ENCODE results near the gene CYB561D1. TPM values are rescaled to one million over a fixed set of nuclear protein-coding genes. Genes with fewer than 3 reads are reported as not detected.

CYB561D1 gene
- total and polyA plus RNA-seq, 2 donors (not counting 1 experiment from before 2014, with no cell fraction given), result 5.1 to 6.6 TPM

GRCh38 chr1:109513110-109513710 lies 19.3 kb downstream of the CYB561D1 start:
- Histone ChIP-seq H3K9ac (ENCODE audit: insufficient read depth, low read length) (no peak overlapping the region), H3K4me1 (ENCODE audit: control insufficient read depth, extremely low read depth, insufficient read depth, low read length) (peaks cover 7% of the 10 kb centered on the region), H4K20me1 (ENCODE audit: control insufficient read depth, extremely low read depth, insufficient read depth, low read length) (no peaks in the 10 kb centered on the region), H3K36me3 (ENCODE audit: control insufficient read depth, insufficient read depth, low read length) (no peaks in the 10 kb centered on the region), H3K9me3 (ENCODE audit: control insufficient read depth, insufficient read depth, low read depth, low read length) (no peaks in the 10 kb centered on the region), H3K27me3 (ENCODE audit: control insufficient read depth, insufficient read depth, low read length) (peaks cover under 1% of the 10 kb centered on the region), H3K27ac (ENCODE audit: insufficient read depth, low read length) (no peak overlapping the region), H3K4me2 (ENCODE audit: extremely low read depth, insufficient read depth, low read length) (no peak overlapping the region), H2AFZ (ENCODE audit: low read length) (no peak overlapping the region), H3K4me3 (replicated peaks in 1 of 4; ENCODE audit: control extremely low read depth in 1 of 4, insufficient read depth in 1 of 4, low read depth in 3 of 4, low read length in 4 of 4) (no peak overlapping the region), H3K79me2 (ENCODE audit: control insufficient read depth, insufficient read depth, low read length) (no peaks in the 10 kb centered on the region)
- no peak for DNase-seq (ENCODE audit: low read depth in 2 of 2)
- TF ChIP-seq EZH2 (IDR thresholded peaks at IDR 0.05; ENCODE audit: low read length, missing control alignments) (no peak), CTCF (conservative IDR thresholded peaks at IDR 0.05 in 1 of 2, IDR thresholded peaks at IDR 0.05 in 1 of 2; ENCODE audit: low read depth in 1 of 2, low read length in 2 of 2) (no peak)

GRCh38 chr1:109514846-109515245 lies 21.0 kb downstream of the CYB561D1 start:
- Histone ChIP-seq H3K4me3 (replicated peaks in 1 of 4; ENCODE audit: control extremely low read depth in 1 of 4, insufficient read depth in 1 of 4, low read depth in 3 of 4, low read length in 4 of 4) (no peak overlapping the region), H3K9ac (ENCODE audit: insufficient read depth, low read length) (no peak overlapping the region), H2AFZ (ENCODE audit: low read length) (no peak overlapping the region), H3K36me3 (ENCODE audit: control insufficient read depth, insufficient read depth, low read length) (no peaks in the 10 kb centered on the region), H4K20me1 (ENCODE audit: control insufficient read depth, extremely low read depth, insufficient read depth, low read length) (no peaks in the 10 kb centered on the region), H3K4me2 (ENCODE audit: extremely low read depth, insufficient read depth, low read length) (no peak overlapping the region), H3K4me1 (ENCODE audit: control insufficient read depth, extremely low read depth, insufficient read depth, low read length) (peaks cover 6% of the 10 kb centered on the region), H3K27ac (ENCODE audit: insufficient read depth, low read length) (no peak overlapping the region), H3K9me3 (ENCODE audit: control insufficient read depth, insufficient read depth, low read depth, low read length) (no peaks in the 10 kb centered on the region), H3K79me2 (ENCODE audit: control insufficient read depth, insufficient read depth, low read length) (no peaks in the 10 kb centered on the region), H3K27me3 (ENCODE audit: control insufficient read depth, insufficient read depth, low read length) (no peaks in the 10 kb centered on the region)
- DNase-seq (ENCODE audit: low read depth in 2 of 2), result no peak
- TF ChIP-seq EZH2 (IDR thresholded peaks at IDR 0.05; ENCODE audit: low read length, missing control alignments), result no peak
- no peak for TF ChIP-seq CTCF (conservative IDR thresholded peaks at IDR 0.05 in 1 of 2, IDR thresholded peaks at IDR 0.05 in 1 of 2; ENCODE audit: low read depth in 1 of 2, low read length in 2 of 2)

- Histone ChIP-seq H4K20me1 (ENCODE audit: control insufficient read depth, extremely low read depth, insufficient read depth, low read length) (no peaks in the 10 kb centered on the region), H3K4me2 (ENCODE audit: extremely low read depth, insufficient read depth, low read length) (no peak overlapping the region), H3K4me1 (ENCODE audit: control insufficient read depth, extremely low read depth, insufficient read depth, low read length) (no peaks in the 10 kb centered on the region), H3K4me3 (replicated peaks in 1 of 4; ENCODE audit: control extremely low read depth in 1 of 4, insufficient read depth in 1 of 4, low read depth in 3 of 4, low read length in 4 of 4) (no peak overlapping the region), H3K9ac (ENCODE audit: insufficient read depth, low read length) (no peak overlapping the region), H3K79me2 (ENCODE audit: control insufficient read depth, insufficient read depth, low read length) (no peaks in the 10 kb centered on the region), H3K36me3 (ENCODE audit: control insufficient read depth, insufficient read depth, low read length) (no peaks in the 10 kb centered on the region), H3K27me3 (ENCODE audit: control insufficient read depth, insufficient read depth, low read length) (peaks cover 7% of the 10 kb centered on the region), H3K9me3 (ENCODE audit: control insufficient read depth, insufficient read depth, low read depth, low read length) (no peaks in the 10 kb centered on the region), H3K27ac (ENCODE audit: insufficient read depth, low read length) (no peak overlapping the region), H2AFZ (ENCODE audit: low read length) (no peak overlapping the region)
- DNase-seq (ENCODE audit: low read depth in 2 of 2), result no peak
- no peak for TF ChIP-seq EZH2 (IDR thresholded peaks at IDR 0.05; ENCODE audit: low read length, missing control alignments)
- no peak for TF ChIP-seq CTCF (conservative IDR thresholded peaks at IDR 0.05 in 1 of 2, IDR thresholded peaks at IDR 0.05 in 1 of 2; ENCODE audit: low read depth in 1 of 2, low read length in 2 of 2)
Measured at GRCh38 chr1:109516872-109517271, 23.0 kb downstream of the CYB561D1 start.
